Keratinocyte (primary cell): ENCODE results near the gene GDAP2.

Experiments
- CTCF ChIP-seq, 3 experiments: IDR thresholded peaks in 1 of 3; conservative IDR thresholded peaks in 1 of 3; optimal IDR thresholded peaks in 1 of 3; 2 replicates in 2 of 3; 3 replicates in 1 of 3; pipeline versions ENCODE3 to v1.5.1; 2011; ENCODE audit warnings: low read length in 3 of 3, mild to moderate bottlenecking in 3 of 3, moderate library complexity in 2 of 3, control low read depth in 1 of 3, inconsistent platforms in 1 of 3; ENCODE audit not compliant: insufficient read depth in 2 of 3; ENCODE audit errors: extremely low read depth in 1 of 3
- EZH2 ChIP-seq: IDR thresholded peaks from one replicate; pipeline ENCODE4 v1.6.1; 2012; ENCODE audit warnings: inconsistent platforms, mild to moderate bottlenecking, low read length, moderate library complexity

DNA sequence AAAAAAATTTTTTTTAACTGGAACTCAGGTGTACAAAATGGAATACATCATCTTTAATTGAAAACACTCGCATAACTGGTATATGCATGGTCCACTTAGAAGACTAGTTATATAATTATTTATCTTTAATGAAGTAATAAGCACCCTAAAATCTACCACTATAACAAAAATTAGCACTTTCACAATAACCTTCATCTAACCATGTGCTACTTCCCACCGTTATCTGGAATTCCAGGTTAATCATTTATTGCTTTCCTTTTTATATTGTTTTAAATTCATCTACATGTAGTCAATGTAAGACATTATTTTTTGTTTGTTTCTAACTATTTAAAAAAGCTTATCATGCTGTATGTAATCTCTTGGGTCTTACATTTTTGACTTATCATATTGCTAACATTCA is 39.0 kb downstream of the GDAP2 start:
- no peak for TF ChIP-seq CTCF (optimal IDR thresholded peaks at IDR 0.05 in 1 of 3, IDR thresholded peaks at IDR 0.05 in 1 of 3, conservative IDR thresholded peaks at IDR 0.05 in 1 of 3; ENCODE audit: extremely low read depth in 1 of 3, insufficient read depth in 2 of 3, low read length in 3 of 3)
- TF ChIP-seq EZH2 = no peak
